WTC11 (cell line): ENCODE results near the gene ASCL2. TPM values are rescaled to one million over a fixed set of nuclear protein-coding genes. Genes with fewer than 3 reads are reported as not detected.

Experiments used
- ATAC-seq: fragments of 200-7000 bp; cut with Tn5 transposase; 2 replicates; pipeline ENCODE4 v1.10.0; 2021; ENCODE audit warnings: mild to moderate bottlenecking, moderate library complexity
- CTCF ChIA-PET: fragments of 300-600 bp; sonication (Branson Sonifier 250); formaldehyde crosslinking; loops from one replicate; lab custom pipeline; 2021; ENCODE audit warnings: antibody characterized with exemption; lab: Charles Lee
- POLR2A ChIA-PET: fragments of 350-600 bp; sonication (Branson Sonifier 250); formaldehyde crosslinking; loops from one replicate; lab custom pipeline; 2021; ENCODE audit warnings: antibody characterized with exemption; lab: Charles Lee
- DNase-seq: peaks from one replicate; pipeline ENCODE4 v3.0.0; 2021; ENCODE audit warnings: low spot score
- H3K27ac Mint-ChIP-seq: 2 replicates; pipeline ENCODE4 v1.8.0; 2021; ENCODE audit warnings: mixed read lengths
- H3K27me3 Mint-ChIP-seq: 2 replicates; pipeline ENCODE4 v1.8.0; 2021; ENCODE audit warnings: low read depth, mild to moderate bottlenecking, moderate library complexity, mixed read lengths
- H3K36me3 Mint-ChIP-seq: 2 replicates; pipeline ENCODE4 v1.8.0; 2021; ENCODE audit warnings: mixed read lengths
- H3K4me1 Mint-ChIP-seq: 2 replicates; pipeline ENCODE4 v1.8.0; 2022; ENCODE audit warnings: mixed read lengths
- H3K4me3 Mint-ChIP-seq: 2 replicates; pipeline ENCODE4 v1.8.0; 2021; ENCODE audit warnings: mild to moderate bottlenecking, moderate library complexity, mixed read lengths
- H3K9me3 Mint-ChIP-seq: 2 replicates; pipeline ENCODE4 v1.8.0; 2021; ENCODE audit warnings: mixed read lengths
- ATF1 ChIP-seq: sonication (generic); formaldehyde crosslinking; IDR thresholded peaks from 2 replicates; pipeline ENCODE4 v1.8.1; 2023; ENCODE audit warnings: mild to moderate bottlenecking, moderate library complexity, missing genetic modification reagents
- ELF4 ChIP-seq: sonication (generic); formaldehyde crosslinking; IDR thresholded peaks from 2 replicates; pipeline ENCODE4 v1.8.1; 2022; ENCODE audit warnings: low read depth, mild to moderate bottlenecking, moderate library complexity, missing genetic modification reagents
- FOXJ3 ChIP-seq: sonication (generic); formaldehyde crosslinking; IDR thresholded peaks from 2 replicates; pipeline ENCODE4 v1.9.0; 2021; ENCODE audit warnings: missing genetic modification reagents, mild to moderate bottlenecking, borderline replicate concordance
- GTF2I ChIP-seq: fragments of 250-450 bp; sonication (Bioruptor Pico); conservative IDR thresholded peaks from 2 replicates; pipeline ENCODE4 v1.4.0; 2021; ENCODE audit warnings: mild to moderate bottlenecking
- MAX ChIP-seq: sonication (generic); formaldehyde crosslinking; IDR thresholded peaks from 2 replicates; pipeline ENCODE4 v1.8.0; 2022; ENCODE audit warnings: mild to moderate bottlenecking, missing genetic modification reagents
- MXD4 ChIP-seq: fragments of 250-450 bp; sonication (Bioruptor Pico); IDR thresholded peaks from 2 replicates; pipeline ENCODE4 v1.8.0; 2021; ENCODE audit warnings: mild to moderate bottlenecking, moderate library complexity, borderline replicate concordance
- NR1H2 ChIP-seq: sonication (generic); formaldehyde crosslinking; IDR thresholded peaks from 2 replicates; pipeline ENCODE4 v1.9.0; 2021; ENCODE audit warnings: mild to moderate bottlenecking, moderate library complexity, missing genetic modification reagents
- PRRX2 ChIP-seq: fragments of 250-450 bp; sonication (Bioruptor Pico); IDR thresholded peaks from 2 replicates; pipeline ENCODE4 v1.8.0; 2021; ENCODE audit warnings: mild to moderate bottlenecking
- SMAD4 ChIP-seq: sonication (generic); formaldehyde crosslinking; IDR thresholded peaks from 2 replicates; pipeline ENCODE4 v1.8.0; 2022; ENCODE audit warnings: mild to moderate bottlenecking, missing genetic modification reagents
- SP1 ChIP-seq: sonication (generic); formaldehyde crosslinking; conservative IDR thresholded peaks from 2 replicates; pipeline ENCODE4 v1.8.1; 2022; ENCODE audit warnings: missing genetic modification reagents
- ZNF396 ChIP-seq: fragments of 250-450 bp; sonication (Bioruptor Pico); IDR thresholded peaks from 2 replicates; pipeline ENCODE4 v1.8.0; 2021; ENCODE audit warnings: mild to moderate bottlenecking, moderate library complexity, borderline replicate concordance
- ZSCAN18 ChIP-seq: fragments of 250-450 bp; sonication (Bioruptor Pico); IDR thresholded peaks from 2 replicates; pipeline ENCODE4 v2.1.2; 2022; ENCODE audit warnings: mild to moderate bottlenecking, moderate library complexity
- total RNA-seq: library from RNA; stranded (reverse); gene quantifications from 3 replicates; pipeline ENCODE4 v1.2.3, GENCODE V29; 2021
- TF ChIP-seq, protein P1 (sequence below): sonication (generic); formaldehyde crosslinking; IDR thresholded peaks from 2 replicates; pipeline ENCODE4 v1.8.1; 2022; ENCODE audit warnings: mild to moderate bottlenecking, missing genetic modification reagents, moderate library complexity, borderline replicate concordance
- TF ChIP-seq, protein P2 (sequence below): sonication (generic); formaldehyde crosslinking; IDR thresholded peaks from 2 replicates; pipeline ENCODE4 v1.8.1; 2023; ENCODE audit warnings: mild to moderate bottlenecking, missing genetic modification reagents
- TF ChIP-seq, protein P3 (sequence below): sonication (generic); formaldehyde crosslinking; IDR thresholded peaks from 2 replicates; pipeline ENCODE4 v1.8.1; 2023; ENCODE audit warnings: mild to moderate bottlenecking, missing genetic modification reagents
- TF ChIP-seq, protein P4 (sequence below): fragments of 250-450 bp; sonication (Bioruptor Pico); IDR thresholded peaks from 2 replicates; pipeline ENCODE4 v1.8.0; 2021; ENCODE audit warnings: mild to moderate bottlenecking
- TF ChIP-seq, protein P5 (sequence below): sonication (generic); formaldehyde crosslinking; IDR thresholded peaks from 2 replicates; pipeline ENCODE4 v1.8.0; 2023; ENCODE audit warnings: missing genetic modification reagents, mild to moderate bottlenecking, borderline replicate concordance

ASCL2 gene
- total RNA-seq, 1 experiment from 2014 or later: 0.24 TPM

DNA sequence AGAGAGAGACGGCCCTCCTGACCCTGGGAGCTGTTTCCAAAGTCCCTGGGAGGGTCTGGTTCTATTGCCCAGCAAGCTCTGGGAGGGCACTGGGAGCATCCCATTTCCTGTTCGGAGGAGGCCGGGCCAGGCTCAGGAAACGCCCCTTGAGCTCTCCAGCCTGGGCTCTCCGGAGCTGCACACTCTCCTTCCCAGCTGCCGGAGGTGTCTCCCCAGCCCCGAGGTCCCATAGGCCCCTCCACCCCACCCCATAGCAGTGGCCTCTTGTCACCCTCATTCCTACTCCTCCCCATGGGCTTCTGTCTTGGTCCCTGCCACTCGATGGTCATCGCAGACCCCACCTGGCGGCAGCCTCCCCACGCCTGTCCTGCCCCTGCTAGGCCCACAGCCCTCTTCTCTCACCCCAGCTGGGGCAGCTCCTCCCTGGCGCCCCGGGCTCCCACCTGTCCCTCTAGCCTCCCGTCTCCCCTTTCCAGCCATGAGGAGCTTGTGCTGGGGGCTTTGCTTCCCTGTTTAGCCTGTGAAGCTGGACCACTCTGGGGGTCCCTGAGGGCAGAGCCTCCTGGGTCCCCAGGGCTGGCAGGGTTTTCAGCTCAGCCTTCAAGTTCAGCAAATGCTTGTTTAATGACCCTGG, 34.2 kb upstream of the ASCL2 start (continued):
- TF ChIP-seq NR1H2 (CRISPR knock-in tag): no peak
- no peak for TF ChIP-seq ZNF396 (CRISPR knock-in tag)
- TF ChIP-seq, protein P1, sequence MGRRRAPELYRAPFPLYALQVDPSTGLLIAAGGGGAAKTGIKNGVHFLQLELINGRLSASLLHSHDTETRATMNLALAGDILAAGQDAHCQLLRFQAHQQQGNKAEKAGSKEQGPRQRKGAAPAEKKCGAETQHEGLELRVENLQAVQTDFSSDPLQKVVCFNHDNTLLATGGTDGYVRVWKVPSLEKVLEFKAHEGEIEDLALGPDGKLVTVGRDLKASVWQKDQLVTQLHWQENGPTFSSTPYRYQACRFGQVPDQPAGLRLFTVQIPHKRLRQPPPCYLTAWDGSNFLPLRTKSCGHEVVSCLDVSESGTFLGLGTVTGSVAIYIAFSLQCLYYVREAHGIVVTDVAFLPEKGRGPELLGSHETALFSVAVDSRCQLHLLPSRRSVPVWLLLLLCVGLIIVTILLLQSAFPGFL (CRISPR knock-in tag): no peak
- TF ChIP-seq, all 79 proteins: peak for 0

GRCh38 chr11:2303627-2304505, 33.5 kb upstream of the ASCL2 start:
- no peak for ATAC-seq
- no peak for DNase-seq
- H3K4me1 Mint-ChIP-seq: peaks cover 4% of the 10 kb centered on the region
- ChIA-PET CTCF (interaction anchor here (1.0 to 11.0 kb wide), 25 partner anchors 9 to 588 kb away, joined by 3 to 398 read pairs (median 9); partner anchors contain the start of genes CD81 and TSSC4), POLR2A (interaction anchor here (1.1 to 1.4 kb wide), 2 partner anchors 74 to 117 kb away, joined by 3 to 4 read pairs; no protein-coding TSS in a partner anchor)
- no peaks in the 10 kb centered on the region for H3K36me3 Mint-ChIP-seq
- no peak overlapping the region for H3K4me3 Mint-ChIP-seq
- no peaks in the 10 kb centered on the region for H3K27me3 Mint-ChIP-seq
- no peak for TF ChIP-seq ELF4
- no peak for TF ChIP-seq NR1H2 (CRISPR knock-in tag)
- TF ChIP-seq GTF2I (CRISPR knock-in tag): no peak
- no peak overlapping the region for H3K27ac Mint-ChIP-seq
- H3K9me3 Mint-ChIP-seq: no peaks in the 10 kb centered on the region

DNA sequence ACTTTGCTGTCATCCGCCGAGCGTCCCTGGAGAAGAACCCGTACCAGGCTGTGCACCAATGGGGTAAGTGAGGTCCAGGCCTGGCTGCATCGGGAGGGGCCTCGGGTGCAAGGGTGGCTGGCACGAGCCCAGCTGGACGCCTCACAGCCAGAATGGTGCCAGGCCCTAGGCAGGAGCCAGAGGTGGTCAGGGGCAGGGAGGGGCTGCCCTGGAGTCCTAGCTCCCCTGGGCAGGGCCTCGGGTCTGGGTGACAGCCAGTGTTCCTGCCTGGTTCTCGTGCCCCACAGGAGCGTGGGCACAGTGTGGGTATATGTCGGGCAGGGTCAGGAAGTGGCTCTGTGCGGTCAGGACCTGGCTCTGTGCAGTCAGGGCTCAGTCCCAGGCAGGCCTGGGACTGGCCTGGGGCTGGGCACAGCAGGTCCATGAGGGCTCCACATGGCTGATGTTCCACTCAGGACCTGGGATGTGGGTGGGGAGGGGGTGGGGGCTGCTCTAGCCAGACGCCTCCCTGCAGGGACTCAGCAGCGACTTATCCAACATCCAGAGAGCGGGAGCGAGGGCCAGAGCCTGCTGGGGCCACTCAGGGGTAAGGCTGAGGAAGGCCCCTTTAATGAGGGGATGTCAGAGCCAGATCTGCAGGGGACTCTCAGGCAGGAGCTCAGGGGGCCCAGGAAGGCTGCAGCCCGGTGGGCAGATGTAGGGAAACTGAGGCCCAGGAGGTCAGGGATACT, 32.7 kb upstream of the ASCL2 start:
- no peak overlapping the region for H3K4me3 Mint-ChIP-seq
- POLR2A ChIA-PET: no interaction called here
- DNase-seq (no peak), ATAC-seq (no peak)
- H3K36me3 Mint-ChIP-seq: no peaks in the 10 kb centered on the region
- CTCF ChIA-PET: interaction anchor here (0.7 to 11.0 kb wide), 6 partner anchors 87 to 117 kb away, joined by 3 to 398 read pairs (median 12); partner anchors contain the start of gene TSSC4
- peaks cover 4% of the 10 kb centered on the region for H3K4me1 Mint-ChIP-seq
- no peaks in the 10 kb centered on the region for H3K27me3 Mint-ChIP-seq
- H3K9me3 Mint-ChIP-seq: no peaks in the 10 kb centered on the region
- no peak overlapping the region for H3K27ac Mint-ChIP-seq
- TF ChIP-seq SP1 (CRISPR knock-in tag) (no peak), MXD4 (CRISPR knock-in tag) (no peak), FOXJ3 (CRISPR knock-in tag) (no peak), PRRX2 (CRISPR knock-in tag) (no peak), ZSCAN18 (CRISPR knock-in tag) (no peak), MAX (CRISPR knock-in tag) (no peak), SMAD4 (CRISPR knock-in tag) (no peak), ELF4 (no peak), ATF1 (CRISPR knock-in tag) (no peak)
- TF ChIP-seq, protein P2, sequence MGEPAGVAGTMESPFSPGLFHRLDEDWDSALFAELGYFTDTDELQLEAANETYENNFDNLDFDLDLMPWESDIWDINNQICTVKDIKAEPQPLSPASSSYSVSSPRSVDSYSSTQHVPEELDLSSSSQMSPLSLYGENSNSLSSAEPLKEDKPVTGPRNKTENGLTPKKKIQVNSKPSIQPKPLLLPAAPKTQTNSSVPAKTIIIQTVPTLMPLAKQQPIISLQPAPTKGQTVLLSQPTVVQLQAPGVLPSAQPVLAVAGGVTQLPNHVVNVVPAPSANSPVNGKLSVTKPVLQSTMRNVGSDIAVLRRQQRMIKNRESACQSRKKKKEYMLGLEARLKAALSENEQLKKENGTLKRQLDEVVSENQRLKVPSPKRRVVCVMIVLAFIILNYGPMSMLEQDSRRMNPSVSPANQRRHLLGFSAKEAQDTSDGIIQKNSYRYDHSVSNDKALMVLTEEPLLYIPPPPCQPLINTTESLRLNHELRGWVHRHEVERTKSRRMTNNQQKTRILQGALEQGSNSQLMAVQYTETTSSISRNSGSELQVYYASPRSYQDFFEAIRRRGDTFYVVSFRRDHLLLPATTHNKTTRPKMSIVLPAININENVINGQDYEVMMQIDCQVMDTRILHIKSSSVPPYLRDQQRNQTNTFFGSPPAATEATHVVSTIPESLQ (CRISPR knock-in tag): no peak
- TF ChIP-seq, protein P3, sequence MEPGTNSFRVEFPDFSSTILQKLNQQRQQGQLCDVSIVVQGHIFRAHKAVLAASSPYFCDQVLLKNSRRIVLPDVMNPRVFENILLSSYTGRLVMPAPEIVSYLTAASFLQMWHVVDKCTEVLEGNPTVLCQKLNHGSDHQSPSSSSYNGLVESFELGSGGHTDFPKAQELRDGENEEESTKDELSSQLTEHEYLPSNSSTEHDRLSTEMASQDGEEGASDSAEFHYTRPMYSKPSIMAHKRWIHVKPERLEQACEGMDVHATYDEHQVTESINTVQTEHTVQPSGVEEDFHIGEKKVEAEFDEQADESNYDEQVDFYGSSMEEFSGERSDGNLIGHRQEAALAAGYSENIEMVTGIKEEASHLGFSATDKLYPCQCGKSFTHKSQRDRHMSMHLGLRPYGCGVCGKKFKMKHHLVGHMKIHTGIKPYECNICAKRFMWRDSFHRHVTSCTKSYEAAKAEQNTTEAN: no peak
- TF ChIP-seq, protein P4, sequence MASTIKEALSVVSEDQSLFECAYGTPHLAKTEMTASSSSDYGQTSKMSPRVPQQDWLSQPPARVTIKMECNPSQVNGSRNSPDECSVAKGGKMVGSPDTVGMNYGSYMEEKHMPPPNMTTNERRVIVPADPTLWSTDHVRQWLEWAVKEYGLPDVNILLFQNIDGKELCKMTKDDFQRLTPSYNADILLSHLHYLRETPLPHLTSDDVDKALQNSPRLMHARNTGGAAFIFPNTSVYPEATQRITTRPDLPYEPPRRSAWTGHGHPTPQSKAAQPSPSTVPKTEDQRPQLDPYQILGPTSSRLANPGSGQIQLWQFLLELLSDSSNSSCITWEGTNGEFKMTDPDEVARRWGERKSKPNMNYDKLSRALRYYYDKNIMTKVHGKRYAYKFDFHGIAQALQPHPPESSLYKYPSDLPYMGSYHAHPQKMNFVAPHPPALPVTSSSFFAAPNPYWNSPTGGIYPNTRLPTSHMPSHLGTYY: no peak
- TF ChIP-seq, protein P5, sequence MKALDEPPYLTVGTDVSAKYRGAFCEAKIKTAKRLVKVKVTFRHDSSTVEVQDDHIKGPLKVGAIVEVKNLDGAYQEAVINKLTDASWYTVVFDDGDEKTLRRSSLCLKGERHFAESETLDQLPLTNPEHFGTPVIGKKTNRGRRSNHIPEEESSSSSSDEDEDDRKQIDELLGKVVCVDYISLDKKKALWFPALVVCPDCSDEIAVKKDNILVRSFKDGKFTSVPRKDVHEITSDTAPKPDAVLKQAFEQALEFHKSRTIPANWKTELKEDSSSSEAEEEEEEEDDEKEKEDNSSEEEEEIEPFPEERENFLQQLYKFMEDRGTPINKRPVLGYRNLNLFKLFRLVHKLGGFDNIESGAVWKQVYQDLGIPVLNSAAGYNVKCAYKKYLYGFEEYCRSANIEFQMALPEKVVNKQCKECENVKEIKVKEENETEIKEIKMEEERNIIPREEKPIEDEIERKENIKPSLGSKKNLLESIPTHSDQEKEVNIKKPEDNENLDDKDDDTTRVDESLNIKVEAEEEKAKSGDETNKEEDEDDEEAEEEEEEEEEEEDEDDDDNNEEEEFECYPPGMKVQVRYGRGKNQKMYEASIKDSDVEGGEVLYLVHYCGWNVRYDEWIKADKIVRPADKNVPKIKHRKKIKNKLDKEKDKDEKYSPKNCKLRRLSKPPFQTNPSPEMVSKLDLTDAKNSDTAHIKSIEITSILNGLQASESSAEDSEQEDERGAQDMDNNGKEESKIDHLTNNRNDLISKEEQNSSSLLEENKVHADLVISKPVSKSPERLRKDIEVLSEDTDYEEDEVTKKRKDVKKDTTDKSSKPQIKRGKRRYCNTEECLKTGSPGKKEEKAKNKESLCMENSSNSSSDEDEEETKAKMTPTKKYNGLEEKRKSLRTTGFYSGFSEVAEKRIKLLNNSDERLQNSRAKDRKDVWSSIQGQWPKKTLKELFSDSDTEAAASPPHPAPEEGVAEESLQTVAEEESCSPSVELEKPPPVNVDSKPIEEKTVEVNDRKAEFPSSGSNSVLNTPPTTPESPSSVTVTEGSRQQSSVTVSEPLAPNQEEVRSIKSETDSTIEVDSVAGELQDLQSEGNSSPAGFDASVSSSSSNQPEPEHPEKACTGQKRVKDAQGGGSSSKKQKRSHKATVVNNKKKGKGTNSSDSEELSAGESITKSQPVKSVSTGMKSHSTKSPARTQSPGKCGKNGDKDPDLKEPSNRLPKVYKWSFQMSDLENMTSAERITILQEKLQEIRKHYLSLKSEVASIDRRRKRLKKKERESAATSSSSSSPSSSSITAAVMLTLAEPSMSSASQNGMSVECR (CRISPR knock-in tag): no peak
